H1 (cell line): Measurements from ENCODE around the gene TIMP3. TPM values are rescaled to one million over a fixed set of nuclear protein-coding genes. Genes with fewer than 3 reads are reported as not detected.

Source experiments
- CTCF ChIA-PET: fragments of 300-600 bp; sonication (Branson Sonifier 250); formaldehyde crosslinking; loops from one replicate; lab custom pipeline; 2021; ENCODE audit not compliant: partially characterized antibody; lab: Charles Lee
- POLR2A ChIA-PET: fragments of 300-600 bp; sonication (Branson Sonifier 250); formaldehyde crosslinking; loops from one replicate; lab custom pipeline; 2021; ENCODE audit warnings: inconsistent platforms; ENCODE audit not compliant: partially characterized antibody; lab: Charles Lee
- DNase-seq, 2 experiments: peaks; one replicate each; pipeline versions ENCODE4 v3.0.0 to v3.0.0-alpha.2; 2010 to 2022; ENCODE audit warnings: low spot score in 2 of 2, low read depth in 1 of 2, mixed read lengths in 1 of 2
- FAIRE-seq: peaks from 2 replicates; lab custom pipeline; 2011; peaks lifted over from hg19 to GRCh38; lab: Jason Lieb, UNC
- H2AFZ ChIP-seq: 2 replicates; pipeline ENCODE4 v1.8.1; 2012; ENCODE audit warnings: low read length, inconsistent platforms
- H2AK5ac ChIP-seq: 2 replicates; pipeline ENCODE4 v1.6.1; 2013; ENCODE audit warnings: low read depth, low read length
- H2BK120ac ChIP-seq: replicated peaks from 2 replicates; pipeline ENCODE3; 2013; ENCODE audit warnings: low read depth, low read length, inconsistent platforms
- H2BK12ac ChIP-seq: 2 replicates; pipeline ENCODE4 v1.6.1; 2013; ENCODE audit warnings: low read depth, low read length
- H2BK15ac ChIP-seq: 2 replicates; pipeline ENCODE4 v1.6.1; 2013; ENCODE audit warnings: low read length
- H2BK20ac ChIP-seq: 2 replicates; pipeline ENCODE4 v1.6.1; 2013; ENCODE audit warnings: low read length
- H2BK5ac ChIP-seq: 2 replicates; pipeline ENCODE4 v1.6.1; 2013; ENCODE audit warnings: low read depth, low read length
- H3K14ac ChIP-seq: 2 replicates; pipeline ENCODE4 v1.6.1; 2013; ENCODE audit warnings: inconsistent platforms; ENCODE audit not compliant: insufficient read length
- H3K18ac ChIP-seq: 2 replicates; pipeline ENCODE4 v1.6.1; 2013; ENCODE audit warnings: low read length; ENCODE audit errors: extremely low read depth
- H3K23ac ChIP-seq: 2 replicates; pipeline ENCODE4 v1.6.1; 2013; ENCODE audit warnings: inconsistent platforms; ENCODE audit not compliant: insufficient read length
- H3K23me2 ChIP-seq: 2 replicates; pipeline ENCODE4 v1.6.1; 2013; ENCODE audit warnings: low read depth, low read length
- H3K27ac ChIP-seq: 2 replicates; pipeline ENCODE4 v1.6.1; 2011; ENCODE audit warnings: low read depth, low read length, inconsistent platforms
- H3K27me3 ChIP-seq, 4 experiments: replicated peaks in 1 of 4; 1 replicate in 1 of 4; 2 replicates in 3 of 4; pipeline versions ENCODE4 v1.6.1 to v1.8.1; 2011 to 2013; ENCODE audit warnings: low read length in 3 of 4, mild to moderate bottlenecking in 3 of 4, inconsistent platforms in 2 of 4, mixed read lengths in 2 of 4, moderate library complexity in 1 of 4; ENCODE audit not compliant: control insufficient read depth in 3 of 4, insufficient read depth in 3 of 4; ENCODE audit errors: extremely low read depth in 1 of 4
- H3K36me3 ChIP-seq, 4 experiments: 2 replicates each; pipeline versions ENCODE4 v1.6.1 to v1.8.1; 2011 to 2013; ENCODE audit warnings: mild to moderate bottlenecking in 4 of 4, low read length in 3 of 4, moderate library complexity in 2 of 4, control low read depth in 1 of 4, inconsistent platforms in 1 of 4; ENCODE audit not compliant: insufficient read depth in 4 of 4, control insufficient read depth in 2 of 4
- H3K4ac ChIP-seq: replicated peaks from 2 replicates; pipeline ENCODE3; 2013; ENCODE audit warnings: low read length, low read depth, mixed read lengths, inconsistent platforms; ENCODE audit not compliant: insufficient read length
- H3K4me1 ChIP-seq, 4 experiments: replicated peaks in 1 of 4; 1 replicate in 1 of 4; 2 replicates in 3 of 4; pipeline versions ENCODE4 v1.6.1 to v1.8.1; 2011 to 2013; ENCODE audit warnings: low read length in 3 of 4, inconsistent platforms in 2 of 4, mixed read lengths in 1 of 4; ENCODE audit not compliant: insufficient read depth in 4 of 4, control insufficient read depth in 3 of 4
- H3K4me2 ChIP-seq, 2 experiments: 2 replicates each; pipeline versions ENCODE4 v1.6.1 to v1.8.1; 2011 to 2013; ENCODE audit warnings: low read depth in 2 of 2, low read length in 2 of 2, control low read depth in 1 of 2, inconsistent platforms in 1 of 2, mild to moderate bottlenecking in 1 of 2; ENCODE audit not compliant: insufficient read depth in 1 of 2
- H3K4me3 ChIP-seq, 4 experiments: fragments of 200-600, 300-600 bp in 1 of 4; sonication (generic), shearing (Covaris generic), sonication (Bioruptor Twin) in 1 of 4; 2 replicates each; pipeline versions ENCODE4 v1.5.1 to v1.8.1; 2011 to 2016; ENCODE audit warnings: low read length in 4 of 4, low read depth in 3 of 4, control low read depth in 2 of 4, inconsistent platforms in 2 of 4, mild to moderate bottlenecking in 2 of 4, mixed read lengths in 1 of 4, moderate library complexity in 1 of 4; ENCODE audit not compliant: insufficient read depth in 2 of 4; ENCODE audit errors: extremely low read depth in 1 of 4
- H3K56ac ChIP-seq: replicated peaks from 2 replicates; pipeline ENCODE3; 2013; ENCODE audit warnings: low read depth, mild to moderate bottlenecking, mixed read lengths, low read length, inconsistent platforms; ENCODE audit not compliant: insufficient read length
- H3K79me1 ChIP-seq: 2 replicates; pipeline ENCODE4 v1.6.1; 2013; ENCODE audit warnings: low read depth, low read length, control low read depth
- H3K79me2 ChIP-seq, 2 experiments: 2 replicates each; pipeline versions ENCODE4 v1.6.1 to v1.8.1; 2012 to 2013; ENCODE audit warnings: low read length in 2 of 2, mild to moderate bottlenecking in 2 of 2, inconsistent platforms in 1 of 2; ENCODE audit not compliant: insufficient read depth in 2 of 2, control insufficient read depth in 1 of 2
- H3K9ac ChIP-seq, 4 experiments: replicated peaks in 1 of 4; 1 replicate in 1 of 4; 2 replicates in 3 of 4; pipeline versions ENCODE4 v1.6.1 to v1.8.1; 2011 to 2013; ENCODE audit warnings: low read depth in 3 of 4, low read length in 3 of 4, control low read depth in 2 of 4, mild to moderate bottlenecking in 2 of 4, moderate library complexity in 2 of 4, inconsistent platforms in 1 of 4; ENCODE audit errors: extremely low read depth in 1 of 4
- H3K9me3 ChIP-seq, 2 experiments: 2 replicates each; pipeline versions ENCODE4 v1.6.1 to v1.8.1; 2012 to 2013; ENCODE audit warnings: mild to moderate bottlenecking in 2 of 2, moderate library complexity in 2 of 2, control low read depth in 1 of 2, inconsistent platforms in 1 of 2, low read depth in 1 of 2, low read length in 1 of 2, mixed read lengths in 1 of 2; ENCODE audit not compliant: insufficient read depth in 2 of 2
- H4K20me1 ChIP-seq, 2 experiments: replicated peaks in 1 of 2; 2 replicates each; pipeline versions ENCODE3 to v1.8.1; 2011 to 2013; ENCODE audit warnings: inconsistent platforms in 2 of 2, low read length in 2 of 2, mild to moderate bottlenecking in 1 of 2; ENCODE audit not compliant: insufficient read depth in 2 of 2, control insufficient read depth in 1 of 2
- H4K5ac ChIP-seq: 2 replicates; pipeline ENCODE4 v1.6.1; 2013; ENCODE audit warnings: low read length, low read depth, mixed read lengths, inconsistent platforms; ENCODE audit not compliant: insufficient read length
- H4K8ac ChIP-seq: 2 replicates; pipeline ENCODE4 v1.8.0; 2013; ENCODE audit warnings: mild to moderate bottlenecking, moderate library complexity, low read length, inconsistent platforms; ENCODE audit not compliant: insufficient read depth; ENCODE audit errors: extremely low read depth
- H4K91ac ChIP-seq: replicated peaks from 2 replicates; pipeline ENCODE3; 2013; ENCODE audit warnings: low read length, mixed read lengths, inconsistent platforms; ENCODE audit not compliant: insufficient read length
- E2F6 ChIP-seq: IDR thresholded peaks from 2 replicates; pipeline ENCODE4 v1.6.1; 2012; ENCODE audit warnings: inconsistent platforms
- SUZ12 ChIP-seq: fragments of 200-600 bp; sonication (generic); IDR thresholded peaks from 2 replicates; pipeline ENCODE4 v1.6.1; 2012; ENCODE audit warnings: mild to moderate bottlenecking, inconsistent platforms, low read length, moderate library complexity, mixed read lengths
- TEAD4 ChIP-seq: IDR thresholded peaks from 2 replicates; pipeline ENCODE4 v1.6.1; 2012; ENCODE audit warnings: low read depth, low read length, inconsistent platforms, mixed read lengths
- WGBS, 2 experiments: shearing (Covaris generic) in 1 of 2; methylation state at CpG; one replicate each; pipeline versions ENCODE4 v1.1.6 to v1.1.7; 2013 to 2015; ENCODE audit warnings: low lambda C conversion rate in 2 of 2, mixed read lengths in 2 of 2, inconsistent platforms in 1 of 2, low coverage in 1 of 2, missing lambda C conversion rate in 1 of 2; ENCODE audit not compliant: insufficient replicate concordance in 2 of 2, insufficient coverage in 1 of 2, insufficient read length in 1 of 2; ENCODE audit errors: extremely low coverage in 1 of 2, missing lambda C conversion rate in 1 of 2; 5-methylcytosine and 5-hydroxymethylcytosine counted together
- polyA plus RNA-seq, 7 experiments: library from polyadenylated mRNA; depleted of rRNA in 3 of 7; stranded (reverse) in 5 of 7; unstranded in 2 of 7; fragments of >200 nt in 5 of 7; fragments of 200-250 nt in 2 of 7; gene quantifications; 1 replicate in 5 of 7; 2 replicates in 1 of 7; 4 replicates in 1 of 7; pipeline versions ENCODE4 v1.2.1 to v1.2.3, GENCODE V29; 2011 to 2013; ENCODE audit warnings: missing spikeins in 2 of 7, mixed read lengths in 2 of 7
- total RNA-seq: library from RNA; stranded (reverse); fragmentation: NEBNext Ultra II Directional; extraction: Animal tissue kit (Norgen Biotek cat#: 25700); gene quantifications from 2 replicates; pipeline ENCODE4 v1.2.1, GENCODE V29; 2021

The TIMP3 gene
- total and polyA plus RNA-seq, 2 of the 8 experiments (the other 6 are each of a cell fraction or from before 2014, with no cell fraction given) = 1.3 to 4.7 TPM

GRCh38 chr22:32754413-32755041 lies 47.0 kb upstream of the TIMP3 start:
- Histone ChIP-seq H3K27me3 (no peaks in the 10 kb centered on the region), H4K20me1 (peaks cover 0 to 2% of the 10 kb centered on the region in 2 experiments), H3K9ac (no peak overlapping the region), H4K91ac (no peak overlapping the region), H4K8ac (no peak overlapping the region), H3K4ac (no peak overlapping the region), H3K27ac (no peak overlapping the region), H3K4me3 (no peak overlapping the region), H4K5ac (no peak overlapping the region), H2BK20ac (no peak overlapping the region), H2BK12ac (no peak overlapping the region), H2BK5ac (no peak overlapping the region), H2BK120ac (no peak overlapping the region), H3K4me1 (no peaks in the 10 kb centered on the region), H3K18ac (no peak overlapping the region), H3K79me1 (no peaks in the 10 kb centered on the region), H3K79me2 (no peaks in the 10 kb centered on the region), H3K4me2 (no peak overlapping the region), H3K23ac (no peak overlapping the region), H3K36me3 (no peaks in the 10 kb centered on the region), H3K56ac (no peak overlapping the region), H2AFZ (no peak overlapping the region), H2AK5ac (no peak overlapping the region), H2BK15ac (no peak overlapping the region), H3K23me2 (no peaks in the 10 kb centered on the region), H3K9me3 (no peaks in the 10 kb centered on the region), H3K14ac (no peak overlapping the region)
- POLR2A ChIA-PET = no interaction called here
- TF ChIP-seq SUZ12 = no peak
- TF ChIP-seq E2F6 = no peak
- no peak for TF ChIP-seq TEAD4
- WGBS, 2 experiments = 81% methylated on average over 6 of the region's 6 CpGs; no CpG with 5 or more reads in 1 of the 2 experiments
- CTCF ChIA-PET = interaction anchor here (1.1 to 1.3 kb wide), 3 partner anchors 21 to 98 kb away, joined by 3 to 6 read pairs (median 3); no protein-coding TSS in a partner anchor
- FAIRE-seq (no peak), DNase-seq (no peak)
